ENCODE results near the gene MAX. TPM values are rescaled to one million over a fixed set of nuclear protein-coding genes. Genes with fewer than 3 reads are reported as not detected.

Gene MAX
- total and polyA plus RNA-seq, 2 donors (not counting 1 experiment from before 2014, with no cell fraction given) = 98.6 to 130 TPM

- WGBS (ENCODE audit: insufficient coverage) = no CpG with 5 or more reads among the region's 2 CpGs
- H3K27me3 Mint-ChIP-seq = no peaks in the 10 kb centered on the region
- CTCF ChIA-PET = interaction anchor here (1.8 kb wide), 2 partner anchors 10 to 65 kb away, joined by 4 to 5 read pairs; no protein-coding TSS in a partner anchor
- POLR2A ChIA-PET = no interaction called here
- peak overlapping the region; percentile 73 for H3K4me3 Mint-ChIP-seq
- no peaks in the 10 kb centered on the region for H3K27me3 ChIP-seq (replicated peaks in 1 of 4; ENCODE audit: control extremely low read depth in 1 of 4, control insufficient read depth in 3 of 4, insufficient read depth in 4 of 4, low read length in 3 of 4)
- peak overlapping the region; percentile 38 for H3K9ac ChIP-seq (ENCODE audit: low read length)
- H2AFZ ChIP-seq (ENCODE audit: insufficient read depth, low read depth, low read length, poor library complexity, severe bottlenecking) = no peak overlapping the region
- H3K79me2 ChIP-seq (ENCODE audit: control insufficient read depth, insufficient read depth, low read length) = peaks cover 74% of the 10 kb centered on the region
- peak overlapping the region; percentile 77 for H3K27ac Mint-ChIP-seq
- H3K27ac ChIP-seq (ENCODE audit: low read length in 2 of 2) = peak overlapping the region; percentile 46 to 58
- TF ChIP-seq CTCF (IDR thresholded peaks at IDR 0.05) (no peak), EZH2 (IDR thresholded peaks at IDR 0.05; ENCODE audit: borderline replicate concordance, insufficient read depth, low read depth, low read length, poor library complexity, severe bottlenecking) (no peak)
- H3K4me3 ChIP-seq (ENCODE audit: control extremely low read depth in 1 of 5, extremely low read depth in 1 of 5, insufficient read depth in 1 of 5, low read depth in 2 of 5, low read length in 4 of 5) = peak overlapping the region in 4 of 5 experiments; percentile 13 to 56 (median 16)
- peaks cover 23 to 29% of the 10 kb centered on the region in 2 donors for H3K4me1 ChIP-seq (ENCODE audit: control insufficient read depth in 2 of 2, insufficient read depth in 2 of 2, low read length in 2 of 2)
- intact Hi-C loops (cut with micrococcal nuclease) = loop anchor here (1.0 kb wide), 1 partner anchor 112 kb away; the partner anchor contains the start of gene FNTB
- H3K4me1 Mint-ChIP-seq = peaks cover 73% of the 10 kb centered on the region
- peaks cover 35% of the 10 kb centered on the region for H4K20me1 ChIP-seq (ENCODE audit: control insufficient read depth, insufficient read depth, low read length, poor library complexity, severe bottlenecking)
- H3K9me3 ChIP-seq (ENCODE audit: control extremely low read depth in 1 of 3, control insufficient read depth in 2 of 3, insufficient read depth in 1 of 3, low read length in 2 of 3) = no peaks in the 10 kb centered on the region
- H3K9me3 Mint-ChIP-seq (ENCODE audit: insufficient read depth) = no peaks in the 10 kb centered on the region
- peaks cover 1 to 32% of the 10 kb centered on the region in 2 experiments for H3K36me3 ChIP-seq (replicated peaks in 1 of 2; ENCODE audit: control extremely low read depth in 1 of 2, control insufficient read depth in 1 of 2, extremely low read depth in 1 of 2, insufficient read depth in 2 of 2, low read length in 1 of 2)
- peak overlapping the region; percentile 71 for H3K4me2 ChIP-seq (replicated peaks; ENCODE audit: low read depth, low read length, poor library complexity, severe bottlenecking)
- no peak for ATAC-seq (ENCODE audit: low read depth)
- DNase-seq = peak; percentile 72
Observed at GRCh38 chr14:65098586-65098985, 3.7 kb downstream of the MAX start.

- H3K4me1 ChIP-seq (ENCODE audit: control insufficient read depth in 2 of 2, insufficient read depth in 2 of 2, low read length in 2 of 2) = peaks cover 17 to 24% of the 10 kb centered on the region in 2 donors
- peaks cover 15 to 53% of the 10 kb centered on the region in 2 experiments for H3K36me3 ChIP-seq (replicated peaks in 1 of 2; ENCODE audit: control extremely low read depth in 1 of 2, control insufficient read depth in 1 of 2, extremely low read depth in 1 of 2, insufficient read depth in 2 of 2, low read length in 1 of 2)
- 54% methylated on average over 4 of the region's 6 CpGs for WGBS (ENCODE audit: insufficient coverage)
- H3K9me3 Mint-ChIP-seq (ENCODE audit: insufficient read depth) = no peaks in the 10 kb centered on the region
- H2AFZ ChIP-seq (ENCODE audit: insufficient read depth, low read depth, low read length, poor library complexity, severe bottlenecking) = no peak overlapping the region
- DNase-seq (no peak), ATAC-seq (ENCODE audit: low read depth) (no peak)
- peaks cover 51% of the 10 kb centered on the region for H4K20me1 ChIP-seq (ENCODE audit: control insufficient read depth, insufficient read depth, low read length, poor library complexity, severe bottlenecking)
- H3K27me3 ChIP-seq (replicated peaks in 1 of 4; ENCODE audit: control extremely low read depth in 1 of 4, control insufficient read depth in 3 of 4, insufficient read depth in 4 of 4, low read length in 3 of 4) = no peaks in the 10 kb centered on the region
- H3K4me2 ChIP-seq (replicated peaks; ENCODE audit: low read depth, low read length, poor library complexity, severe bottlenecking) = no peak overlapping the region
- H3K9me3 ChIP-seq (ENCODE audit: control extremely low read depth in 1 of 3, control insufficient read depth in 2 of 3, insufficient read depth in 1 of 3, low read length in 2 of 3) = no peaks in the 10 kb centered on the region
- H3K27me3 Mint-ChIP-seq = no peaks in the 10 kb centered on the region
- no peak overlapping the region for H3K27ac ChIP-seq (ENCODE audit: low read length in 2 of 2)
- no peak overlapping the region for H3K4me3 Mint-ChIP-seq
- CTCF ChIA-PET = interaction anchor here (0.6 kb wide), 1 partner anchor 60 kb away, joined by 4 read pairs; no protein-coding TSS in a partner anchor
- intact Hi-C loops (cut with micrococcal nuclease) = no loop called here
- H3K27ac Mint-ChIP-seq = no peak overlapping the region
- H3K4me1 Mint-ChIP-seq = peaks cover 66% of the 10 kb centered on the region
- no peak overlapping the region for H3K9ac ChIP-seq (ENCODE audit: low read length)
- no peak overlapping the region for H3K4me3 ChIP-seq (ENCODE audit: control extremely low read depth in 1 of 5, extremely low read depth in 1 of 5, insufficient read depth in 1 of 5, low read depth in 2 of 5, low read length in 4 of 5)
- peaks cover 91% of the 10 kb centered on the region for H3K79me2 ChIP-seq (ENCODE audit: control insufficient read depth, insufficient read depth, low read length)
- TF ChIP-seq EZH2 (IDR thresholded peaks at IDR 0.05; ENCODE audit: borderline replicate concordance, insufficient read depth, low read depth, low read length, poor library complexity, severe bottlenecking) = no peak
- TF ChIP-seq CTCF (IDR thresholded peaks at IDR 0.05) = no peak
- POLR2A ChIA-PET = no interaction called here
Observed at GRCh38 chr14:65096323-65097089, 5.8 kb downstream of the MAX start.
